Activated T-helper 1 cell treated with anti-CD3 and anti-CD28 coated beads, Interleukin-12 subunit alpha, Interleukin-12 subunit beta, Interleukin-2, Interleukin-4 antibody, amounts not matched to agents 30 ng/mL and 10 ng/mL and 1 ng/mL, durations not matched to agents 14 hours and 24 hours and 36 hours (primary cell): ENCODE results near the gene ADGRE1. TPM values are rescaled to one million over a fixed set of nuclear protein-coding genes. Genes with fewer than 3 reads are reported as not detected.
A peak's percentile ranks its signal among the peaks of the same experiment; 100 is the strongest.

Experiments used
- DNase-seq: peaks from one replicate; pipeline ENCODE4 v3.0.0; 2021; ENCODE audit warnings: low spot score
- H3K27ac Mint-ChIP-seq: one replicate; pipeline ENCODE4 v1.8.0; 2021; ENCODE audit warnings: mild to moderate bottlenecking, mixed read lengths
- H3K27me3 Mint-ChIP-seq: one replicate; pipeline ENCODE4 v1.8.0; 2022; ENCODE audit warnings: mild to moderate bottlenecking, moderate library complexity, mixed read lengths; ENCODE audit not compliant: insufficient read depth
- H3K36me3 Mint-ChIP-seq: one replicate; pipeline ENCODE4 v1.8.0; 2021; ENCODE audit warnings: low read depth, mixed read lengths
- H3K4me1 Mint-ChIP-seq: one replicate; pipeline ENCODE4 v1.8.0; 2021; ENCODE audit warnings: low read depth, mixed read lengths
- H3K4me3 Mint-ChIP-seq: one replicate; pipeline ENCODE4 v1.8.0; 2021; ENCODE audit warnings: mild to moderate bottlenecking, moderate library complexity, mixed read lengths
- H3K9me3 Mint-ChIP-seq: one replicate; pipeline ENCODE4 v1.8.0; 2021; ENCODE audit warnings: mixed read lengths
- intact Hi-C: fragments of 100-400 bp; cut with micrococcal nuclease; formaldehyde crosslinking; loops from one replicate; pipeline ENCODE4 v1.15.1; 2024
- total RNA-seq: library from RNA; stranded (reverse); gene quantifications from 2 replicates; pipeline ENCODE4 v1.2.3, GENCODE V29; 2022

ADGRE1 gene
- total RNA-seq, 1 donor from 2014 or later: 4.6 TPM

DNA sequence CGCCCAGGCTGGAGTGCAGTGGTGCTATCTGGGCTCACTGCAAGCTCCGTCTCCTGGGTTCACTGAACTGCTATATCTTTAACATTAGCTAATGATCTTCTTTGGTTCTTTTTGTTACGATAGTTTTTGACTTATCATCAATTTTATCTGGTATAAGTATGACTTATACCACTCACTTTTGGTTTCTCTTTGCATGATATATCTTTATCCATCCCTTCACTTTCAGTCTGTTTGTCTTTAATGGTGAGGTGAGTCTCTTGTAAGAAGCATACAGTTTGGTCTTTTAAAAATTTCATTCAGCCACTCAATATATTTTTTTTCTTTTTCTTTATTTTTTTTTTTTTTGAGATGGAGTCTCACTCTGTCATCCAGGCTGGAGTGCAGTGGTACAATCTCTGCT lies 58.4 kb downstream of the ADGRE1 start:
- Mint-ChIP-seq H3K9me3 (no peaks in the 10 kb centered on the region), H3K4me1 (peaks cover 22% of the 10 kb centered on the region), H3K36me3 (peaks cover 7% of the 10 kb centered on the region), H3K27ac (peak overlapping the region; percentile 25), H3K4me3 (no peak overlapping the region), H3K27me3 (no peaks in the 10 kb centered on the region)
- intact Hi-C loops: no loop called here
- no peak for DNase-seq

DNA sequence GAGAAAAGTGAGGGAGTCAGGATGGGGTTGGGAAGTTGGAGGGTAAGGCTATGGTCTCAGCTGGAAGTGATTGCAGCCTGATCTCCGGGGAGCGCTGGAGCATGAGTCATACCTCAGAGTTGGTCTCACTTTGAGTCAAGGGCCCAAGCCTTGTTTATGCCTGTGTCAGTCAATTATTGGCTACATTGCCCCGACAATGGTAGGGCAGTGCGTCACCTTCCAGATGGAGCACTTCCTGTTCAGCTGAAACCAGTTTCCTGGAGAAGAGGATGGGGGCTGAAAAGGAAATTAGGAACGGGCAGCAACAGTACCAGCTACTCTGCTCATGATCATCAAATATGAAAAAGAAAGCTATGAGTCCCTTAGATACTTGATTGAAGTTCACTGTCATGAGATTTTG lies 60.4 kb downstream of the ADGRE1 start:
- Mint-ChIP-seq H3K4me3 (peak overlapping the region; percentile 48), H3K9me3 (no peaks in the 10 kb centered on the region), H3K36me3 (peaks cover 2% of the 10 kb centered on the region), H3K27me3 (no peaks in the 10 kb centered on the region), H3K4me1 (peaks cover 22% of the 10 kb centered on the region), H3K27ac (peak overlapping the region; percentile 81)
- peak; percentile 56 for DNase-seq
- intact Hi-C loops: no loop called here

DNA sequence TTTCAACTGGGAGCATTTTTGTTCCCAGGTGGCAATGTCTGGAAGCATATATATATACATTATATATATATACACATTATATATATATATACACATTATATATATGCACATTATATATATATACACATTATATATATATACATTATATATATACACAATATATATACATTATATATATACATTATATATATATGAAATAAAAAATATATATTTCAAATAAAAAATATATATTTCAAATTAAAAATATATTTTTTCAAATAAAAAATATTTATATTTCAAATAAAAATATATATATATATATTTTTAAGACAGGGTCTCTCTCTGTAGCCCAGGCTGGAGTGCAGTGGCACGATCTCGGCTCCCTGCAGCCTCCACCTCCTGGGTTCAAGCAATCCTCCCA lies 61.5 kb downstream of the ADGRE1 start:
- Mint-ChIP-seq H3K27ac (no peak overlapping the region), H3K4me3 (no peak overlapping the region), H3K9me3 (no peaks in the 10 kb centered on the region), H3K4me1 (peaks cover 22% of the 10 kb centered on the region), H3K36me3 (peaks cover 1% of the 10 kb centered on the region), H3K27me3 (peaks cover 2% of the 10 kb centered on the region)
- intact Hi-C loops: no loop called here
- no peak for DNase-seq

DNA sequence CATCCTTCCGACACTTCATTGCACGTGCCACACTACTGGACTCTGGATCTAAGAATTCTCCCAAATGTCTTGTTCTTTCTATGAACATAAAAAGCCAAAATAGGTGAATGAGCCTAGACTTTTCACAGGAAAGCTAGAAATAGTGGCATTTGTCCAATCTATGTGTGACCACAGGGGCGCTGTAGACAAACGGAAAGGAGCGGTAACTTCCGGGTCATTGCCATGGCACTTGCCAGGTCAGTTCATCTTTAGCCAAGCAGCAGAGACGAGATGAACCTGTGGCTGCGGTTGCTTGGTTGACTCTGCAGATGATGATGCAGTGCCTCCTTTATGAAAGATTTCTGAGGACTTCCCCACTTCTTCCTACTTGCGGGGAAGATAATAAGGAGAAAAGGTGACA lies 65.6 kb downstream of the ADGRE1 start:
- H3K9me3 Mint-ChIP-seq: peaks cover 3% of the 10 kb centered on the region
- intact Hi-C loops: no loop called here
- no peak overlapping the region for H3K4me3 Mint-ChIP-seq
- no peaks in the 10 kb centered on the region for H3K36me3 Mint-ChIP-seq
- H3K27ac Mint-ChIP-seq: no peak overlapping the region
- H3K4me1 Mint-ChIP-seq: peaks cover 7% of the 10 kb centered on the region
- no peak for DNase-seq
- H3K27me3 Mint-ChIP-seq: peaks cover 2% of the 10 kb centered on the region

DNA sequence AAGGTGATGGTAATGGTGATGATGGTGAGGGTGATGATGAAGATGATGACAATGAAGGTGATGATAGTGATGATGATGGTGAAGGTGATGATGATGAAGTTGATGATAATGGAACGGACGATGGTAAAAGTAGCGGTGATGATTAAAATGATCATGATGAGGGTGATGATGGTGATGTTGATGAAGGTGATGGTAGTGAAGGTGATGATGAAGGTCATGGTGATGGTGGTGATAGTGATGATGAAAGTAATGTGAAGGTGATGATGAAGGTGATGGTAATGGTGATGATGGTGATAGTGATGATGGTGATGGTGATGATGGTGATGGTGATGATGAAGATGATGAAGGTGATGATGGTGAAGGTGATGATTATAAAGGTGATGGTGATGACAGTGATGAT lies 67.7 kb downstream of the ADGRE1 start:
- H3K9me3 Mint-ChIP-seq: peaks cover 3% of the 10 kb centered on the region
- intact Hi-C loops: no loop called here

DNA sequence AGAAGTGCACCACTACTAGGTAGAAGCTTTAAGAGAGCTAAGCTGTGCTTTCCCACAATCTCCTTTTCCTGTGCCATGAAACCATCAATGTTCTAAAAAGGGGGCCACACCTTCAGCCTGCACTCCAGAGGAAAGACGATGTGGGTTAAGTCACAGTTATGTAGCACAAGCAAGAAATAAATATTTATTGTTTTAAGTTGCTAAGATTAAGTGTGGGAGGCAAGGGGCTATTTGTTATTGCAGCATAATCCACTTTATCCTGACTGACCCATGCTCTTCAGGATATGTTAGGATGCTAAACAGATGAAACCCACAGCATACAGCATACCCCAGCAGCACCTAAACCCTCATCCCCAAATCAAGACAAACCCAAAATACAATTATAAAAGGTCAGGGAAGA lies 69.2 kb downstream of the ADGRE1 start:
- H3K27me3 Mint-ChIP-seq: peaks cover 4% of the 10 kb centered on the region
- no peak for DNase-seq
- no peaks in the 10 kb centered on the region for H3K36me3 Mint-ChIP-seq
- intact Hi-C loops: no loop called here
- no peaks in the 10 kb centered on the region for H3K4me1 Mint-ChIP-seq
- peaks cover 3% of the 10 kb centered on the region for H3K9me3 Mint-ChIP-seq
- H3K27ac Mint-ChIP-seq: no peak overlapping the region
- no peak overlapping the region for H3K4me3 Mint-ChIP-seq

More for the DNA sequence above, 67.7 kb downstream of the ADGRE1 start:
- no peak overlapping the region for H3K27ac Mint-ChIP-seq
- no peaks in the 10 kb centered on the region for H3K4me1 Mint-ChIP-seq
- H3K27me3 Mint-ChIP-seq: peaks cover 2% of the 10 kb centered on the region
- H3K36me3 Mint-ChIP-seq: no peaks in the 10 kb centered on the region
- DNase-seq: no peak
- no peak overlapping the region for H3K4me3 Mint-ChIP-seq

DNA sequence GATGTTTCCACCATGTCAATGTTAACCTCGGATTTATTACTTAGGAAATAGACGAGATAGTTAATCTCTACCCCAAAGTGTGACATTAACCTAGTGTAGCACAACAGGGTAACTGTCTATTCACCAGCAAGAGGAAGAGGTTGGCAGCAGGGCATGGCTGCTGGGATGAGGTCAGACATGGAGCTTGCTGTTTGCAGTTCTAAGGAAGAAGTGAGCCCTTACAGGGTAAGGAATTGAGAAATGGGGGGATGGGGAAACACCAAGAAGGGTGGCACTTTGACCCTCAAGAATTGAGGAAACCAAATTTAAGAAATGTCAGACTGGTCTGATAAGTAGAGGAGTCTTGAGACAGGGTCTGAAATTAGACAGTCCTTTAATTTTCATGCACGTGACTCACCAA lies 71.4 kb downstream of the ADGRE1 start:
- Mint-ChIP-seq H3K4me1 (no peaks in the 10 kb centered on the region), H3K27ac (no peak overlapping the region), H3K36me3 (no peaks in the 10 kb centered on the region), H3K4me3 (no peak overlapping the region), H3K9me3 (peaks cover 6% of the 10 kb centered on the region), H3K27me3 (peaks cover 1% of the 10 kb centered on the region)
- DNase-seq: no peak
- intact Hi-C loops: no loop called here

DNA sequence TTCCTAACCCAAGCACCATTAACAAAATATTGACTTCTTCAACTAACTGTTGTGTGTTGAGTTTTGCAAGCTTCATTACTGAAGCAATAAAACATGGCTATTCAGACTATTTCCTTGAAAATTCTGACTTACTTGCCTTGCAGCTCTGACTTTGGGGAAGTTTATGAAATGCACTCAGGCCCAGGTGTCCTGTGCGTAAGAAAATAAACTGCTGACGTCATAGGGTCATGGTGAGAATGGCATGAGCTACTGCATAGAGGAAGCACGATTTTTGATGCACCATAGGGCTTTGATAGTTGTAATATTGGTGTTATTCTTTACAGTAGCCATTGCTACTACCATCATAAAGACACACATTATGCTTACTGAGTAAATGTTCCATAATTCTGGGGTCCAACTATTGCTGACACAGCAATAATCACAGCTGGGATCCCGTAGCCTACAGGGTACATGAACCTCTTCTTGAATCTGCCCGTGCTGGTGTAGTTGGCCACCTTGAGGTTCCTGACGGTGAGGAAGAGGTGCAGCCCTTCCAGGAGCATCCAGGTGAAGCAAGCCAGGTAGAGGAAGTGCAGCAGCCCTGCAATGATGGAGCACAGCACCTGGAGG lies 76.0 kb downstream of the ADGRE1 start:
- intact Hi-C loops: no loop called here
- H3K9me3 Mint-ChIP-seq: peaks cover 3% of the 10 kb centered on the region
- no peak overlapping the region for H3K4me3 Mint-ChIP-seq
- no peaks in the 10 kb centered on the region for H3K4me1 Mint-ChIP-seq
- DNase-seq: no peak
- H3K36me3 Mint-ChIP-seq: no peaks in the 10 kb centered on the region
- H3K27me3 Mint-ChIP-seq: peaks cover 6% of the 10 kb centered on the region
- no peak overlapping the region for H3K27ac Mint-ChIP-seq

DNA sequence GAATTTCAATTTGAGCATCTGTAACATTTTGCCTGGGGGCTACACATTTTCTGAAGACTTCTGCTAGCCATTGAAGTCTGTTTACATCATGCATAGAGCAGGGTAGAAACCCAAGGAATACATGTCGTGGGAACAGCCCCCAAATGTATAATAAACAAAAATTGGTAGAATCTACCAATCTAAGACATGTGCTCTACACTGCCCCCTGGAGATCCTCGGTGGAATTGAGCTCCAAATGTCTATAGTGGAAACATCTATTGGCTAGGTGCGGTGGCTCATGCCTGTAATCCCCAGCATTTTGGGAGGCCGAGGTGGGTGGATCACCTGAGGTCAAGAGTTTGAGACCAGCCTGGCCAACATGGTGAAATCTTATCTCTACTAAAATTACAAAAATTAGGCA lies 76.6 kb downstream of the ADGRE1 start:
- H3K4me3 Mint-ChIP-seq: no peak overlapping the region
- no peaks in the 10 kb centered on the region for H3K4me1 Mint-ChIP-seq
- H3K27me3 Mint-ChIP-seq: peaks cover 6% of the 10 kb centered on the region
- peak; percentile 6 for DNase-seq
- intact Hi-C loops: no loop called here
- no peak overlapping the region for H3K27ac Mint-ChIP-seq
- H3K36me3 Mint-ChIP-seq: no peaks in the 10 kb centered on the region
- peaks cover 3% of the 10 kb centered on the region for H3K9me3 Mint-ChIP-seq

DNA sequence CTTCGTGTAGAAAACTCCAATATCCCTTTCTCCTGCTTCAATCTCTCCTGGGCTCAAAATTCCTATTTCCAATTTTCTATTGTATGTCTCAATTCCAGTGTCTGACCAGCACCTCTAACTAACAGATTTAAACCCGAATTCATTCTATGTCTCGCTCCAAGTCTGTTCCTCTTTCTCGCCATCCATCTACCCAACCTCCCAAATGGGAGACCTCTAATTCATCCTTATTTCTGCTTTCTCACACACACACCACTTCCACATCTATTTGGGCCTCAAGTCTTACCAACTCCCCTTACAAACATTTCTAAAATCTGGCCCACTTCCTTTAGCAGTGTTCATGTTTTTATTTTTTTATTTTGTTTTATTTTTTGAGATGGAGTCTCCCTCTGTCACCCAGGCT lies 80.6 kb downstream of the ADGRE1 start:
- H3K27me3 Mint-ChIP-seq: peaks cover 4% of the 10 kb centered on the region
- H3K9me3 Mint-ChIP-seq: peaks cover 3% of the 10 kb centered on the region
- no peaks in the 10 kb centered on the region for H3K36me3 Mint-ChIP-seq

DNA sequence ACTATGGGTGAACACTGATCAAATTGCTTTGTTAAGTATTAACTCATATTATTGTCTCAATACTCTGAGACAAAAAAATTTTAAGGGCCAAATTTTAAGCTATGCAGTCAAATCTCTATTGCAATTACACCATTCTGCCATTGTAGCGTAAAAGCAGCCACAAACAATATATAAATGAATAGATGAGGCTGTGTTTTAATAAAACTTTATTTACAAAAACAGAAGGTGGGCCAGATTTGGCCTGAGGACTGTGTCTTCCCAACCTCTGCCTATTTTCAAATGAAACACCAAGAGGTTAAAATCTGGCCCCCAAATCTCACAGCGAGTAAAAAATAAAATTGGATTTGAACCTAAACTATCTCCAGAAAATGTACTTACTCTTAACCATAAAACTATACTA lies 82.1 kb downstream of the ADGRE1 start:
- H3K27ac Mint-ChIP-seq: no peak overlapping the region
- no peak for DNase-seq
- no peaks in the 10 kb centered on the region for H3K36me3 Mint-ChIP-seq
- H3K4me1 Mint-ChIP-seq: no peaks in the 10 kb centered on the region
- intact Hi-C loops: no loop called here
- H3K27me3 Mint-ChIP-seq: peaks cover 4% of the 10 kb centered on the region
- no peaks in the 10 kb centered on the region for H3K9me3 Mint-ChIP-seq
- no peak overlapping the region for H3K4me3 Mint-ChIP-seq

More for the DNA sequence above, 80.6 kb downstream of the ADGRE1 start:
- Mint-ChIP-seq H3K27ac (no peak overlapping the region), H3K4me1 (no peaks in the 10 kb centered on the region), H3K4me3 (no peak overlapping the region)
- intact Hi-C loops: no loop called here
- DNase-seq: no peak

DNA sequence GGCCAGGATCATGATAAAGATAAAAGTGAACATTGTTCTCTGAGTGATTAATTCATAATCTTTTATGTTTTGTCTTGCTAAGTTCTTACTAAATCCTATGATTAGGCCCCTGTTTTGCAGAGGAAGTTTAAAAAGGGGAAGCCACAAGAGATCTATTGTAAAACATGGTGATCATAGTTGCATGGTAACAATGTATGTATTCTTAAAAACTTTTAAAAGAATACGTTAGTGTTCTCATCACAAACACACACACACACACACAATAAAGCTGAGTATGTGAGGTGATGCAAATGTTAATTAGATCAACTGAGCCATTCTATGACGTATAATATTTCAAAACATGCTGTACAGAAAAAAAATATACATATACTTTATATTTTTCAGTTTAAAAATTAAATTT lies 82.6 kb downstream of the ADGRE1 start:
- intact Hi-C loops: no loop called here

DNA sequence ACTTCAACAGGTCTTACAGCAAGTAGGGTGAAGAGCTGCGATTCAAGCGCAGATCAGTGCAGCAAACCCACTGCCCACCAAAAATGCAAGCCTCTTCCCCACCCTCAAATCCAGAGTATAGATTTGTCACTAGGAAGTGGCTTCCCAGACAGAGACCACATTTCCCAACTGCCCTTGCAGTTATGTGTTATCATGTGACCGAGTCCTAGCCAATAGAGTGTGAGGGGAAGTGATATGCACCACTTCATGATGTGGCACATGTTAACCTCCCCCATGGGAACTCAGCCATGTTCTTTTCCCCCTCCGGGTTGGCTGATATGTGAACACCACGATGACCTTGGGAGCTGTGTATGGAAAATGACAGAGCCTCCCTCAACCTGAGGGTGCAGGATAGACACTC lies 83.1 kb downstream of the ADGRE1 start:
- intact Hi-C loops: no loop called here
- Mint-ChIP-seq H3K9me3 (no peaks in the 10 kb centered on the region), H3K4me1 (no peaks in the 10 kb centered on the region)

More for the DNA sequence above, 82.6 kb downstream of the ADGRE1 start:
- Mint-ChIP-seq H3K4me1 (no peaks in the 10 kb centered on the region), H3K9me3 (no peaks in the 10 kb centered on the region), H3K36me3 (no peaks in the 10 kb centered on the region), H3K27me3 (peaks cover 4% of the 10 kb centered on the region), H3K27ac (no peak overlapping the region), H3K4me3 (no peak overlapping the region)
- no peak for DNase-seq

DNA sequence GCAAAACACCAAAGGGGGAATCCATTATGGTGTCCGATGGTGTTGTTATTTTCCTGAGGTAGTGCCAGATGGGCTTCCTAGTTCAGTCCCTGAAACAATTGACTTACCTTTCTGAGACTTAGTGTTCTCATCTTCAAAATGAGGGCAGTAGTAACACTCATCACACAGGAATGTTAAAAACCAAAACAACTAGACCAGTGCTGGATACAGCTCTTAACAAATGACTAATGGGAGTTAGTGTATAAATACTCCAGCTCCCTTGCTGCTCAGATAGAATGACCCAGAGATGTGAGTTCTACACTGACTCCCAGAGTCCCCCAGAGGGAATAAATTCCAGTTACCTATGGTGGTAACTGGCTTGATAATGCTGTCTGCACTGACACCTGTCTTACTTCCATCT lies 84.0 kb downstream of the ADGRE1 start:
- intact Hi-C loops: no loop called here
- no peaks in the 10 kb centered on the region for H3K36me3 Mint-ChIP-seq
- H3K27me3 Mint-ChIP-seq: peaks cover 1% of the 10 kb centered on the region
- no peak overlapping the region for H3K4me3 Mint-ChIP-seq
- H3K27ac Mint-ChIP-seq: no peak overlapping the region
- H3K4me1 Mint-ChIP-seq: no peaks in the 10 kb centered on the region
- H3K9me3 Mint-ChIP-seq: no peaks in the 10 kb centered on the region
- no peak for DNase-seq

More for the DNA sequence above, 83.1 kb downstream of the ADGRE1 start:
- Mint-ChIP-seq H3K4me3 (no peak overlapping the region), H3K27ac (no peak overlapping the region), H3K27me3 (peaks cover 4% of the 10 kb centered on the region), H3K36me3 (no peaks in the 10 kb centered on the region)
- DNase-seq: no peak
